Mesodermal cell (in vitro differentiated cells): ENCODE measurements around the gene ANKRD27.
A peak's percentile ranks its signal among the peaks of the same experiment; 100 is the strongest.
"Not testable (repeated sequence)": the region's sequence is repeated elsewhere in the genome, so short reads cannot be mapped to it uniquely, and the experiment has no call there.

Experiments
- H3K27ac ChIP-seq: 2 replicates; pipeline ENCODE4 v1.7.0; 2013; ENCODE audit warnings: mild to moderate bottlenecking, low read depth, low read length, moderate library complexity; ENCODE audit not compliant: severe bottlenecking
- H3K36me3 ChIP-seq: 2 replicates; pipeline ENCODE4 v1.7.1; 2013; ENCODE audit warnings: mild to moderate bottlenecking, low read length, moderate library complexity; ENCODE audit not compliant: control insufficient read depth, insufficient read depth
- H3K4me1 ChIP-seq: one replicate; pipeline ENCODE4 v1.7.1; 2013; ENCODE audit warnings: mild to moderate bottlenecking, low read length; ENCODE audit not compliant: insufficient read depth, control insufficient read depth, poor library complexity, severe bottlenecking
- H3K4me3 ChIP-seq: 2 replicates; pipeline ENCODE4 v1.7.0; 2013; ENCODE audit warnings: low read length, control low read depth, mild to moderate bottlenecking; ENCODE audit not compliant: insufficient read depth, poor library complexity, severe bottlenecking; ENCODE audit errors: extremely low read depth
- H3K9me3 ChIP-seq: 2 replicates; pipeline ENCODE4 v1.7.1; 2013; ENCODE audit warnings: mild to moderate bottlenecking, low read length, moderate library complexity; ENCODE audit not compliant: control insufficient read depth
- WGBS, 2 experiments: methylation state at CpG; one replicate each; pipeline ENCODE4 v1.1.5; 2013; ENCODE audit warnings: missing lambda C conversion rate in 2 of 2; ENCODE audit not compliant: insufficient coverage in 2 of 2; 5-methylcytosine and 5-hydroxymethylcytosine counted together

ANKRD27 gene

DNA sequence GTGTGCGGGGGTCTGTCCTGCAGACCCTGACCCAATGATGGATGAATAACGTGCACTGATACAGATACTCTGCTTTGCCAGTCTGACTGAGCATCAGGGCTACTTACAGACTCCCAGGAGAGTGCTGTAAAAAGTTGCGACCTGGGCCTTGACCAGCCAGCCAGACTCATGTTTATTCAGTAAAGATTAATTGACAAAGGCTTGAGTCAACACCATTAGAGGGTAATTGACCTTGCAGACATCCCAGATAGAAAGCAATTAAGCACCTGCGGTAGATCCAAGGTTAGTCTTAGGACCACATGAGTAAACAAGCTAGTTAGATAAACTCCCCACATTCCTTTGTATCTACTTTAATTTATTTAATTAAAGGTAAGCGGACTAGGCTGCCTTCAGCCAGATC, 27.0 kb upstream of the ANKRD27 start:
- peaks cover 13% of the 10 kb centered on the region for H3K9me3 ChIP-seq
- H3K36me3 ChIP-seq = peaks cover 24% of the 10 kb centered on the region
- 75 to 98% methylated on average over 2 to 4 of the region's 5 CpGs for WGBS, 2 experiments
- H3K4me1 ChIP-seq = no peaks in the 10 kb centered on the region
- no peak overlapping the region for H3K27ac ChIP-seq
- H3K4me3 ChIP-seq = no peak overlapping the region

DNA sequence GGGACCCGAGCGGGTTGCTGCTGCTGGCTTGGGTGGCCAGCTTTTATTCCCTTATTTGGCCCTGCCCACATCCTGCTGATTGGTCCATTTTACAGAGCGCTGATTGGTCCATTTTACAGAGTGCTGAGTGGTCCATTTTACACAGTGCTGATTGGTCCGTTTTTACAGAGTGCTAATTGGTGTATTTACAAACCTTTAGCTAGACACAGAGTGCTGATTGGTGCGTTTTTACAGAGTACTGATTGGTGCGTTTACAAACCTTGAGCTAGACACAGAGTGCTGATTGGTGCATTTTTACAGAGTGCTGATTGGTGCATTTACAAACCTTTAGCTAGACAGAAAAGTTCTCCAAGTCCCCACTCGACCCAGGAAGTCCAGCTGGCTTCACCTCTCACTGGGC, 25.1 kb upstream of the ANKRD27 start:
- 83 to 90% methylated on average over 6 to 7 of the region's 7 CpGs for WGBS, 2 experiments
- H3K27ac ChIP-seq, H3K4me3 ChIP-seq, H3K4me1 ChIP-seq: not testable (repeated sequence)
- Histone ChIP-seq H3K36me3 (peaks cover 21% of the 10 kb centered on the region), H3K9me3 (peaks cover 13% of the 10 kb centered on the region)

GRCh38 chr19:32696771-32697170, 21.8 kb upstream of the ANKRD27 start:
- not testable (repeated sequence) for H3K4me3 ChIP-seq, H3K27ac ChIP-seq, H3K36me3 ChIP-seq, H3K4me1 ChIP-seq
- H3K9me3 ChIP-seq = peaks cover 11% of the 10 kb centered on the region
- 82 to 92% methylated on average over 1 to 3 of the region's 3 CpGs for WGBS, 2 experiments

- H3K9me3 ChIP-seq = peaks cover 11% of the 10 kb centered on the region
- H3K27ac ChIP-seq, H3K36me3 ChIP-seq, H3K4me1 ChIP-seq, H3K4me3 ChIP-seq: not testable (repeated sequence)
- WGBS, 2 experiments = 86 to 92% methylated on average over 1 to 2 of the region's 6 CpGs
These were observed 20.5 kb upstream of the ANKRD27 start for GRCh38 chr19:32695506-32695905.

GRCh38 chr19:32694851-32695250, 19.9 kb upstream of the ANKRD27 start:
- 88% methylated on average over 2 of the region's 2 CpGs for WGBS, 2 experiments
- not testable (repeated sequence) for H3K4me3 ChIP-seq, H3K27ac ChIP-seq, H3K36me3 ChIP-seq, H3K4me1 ChIP-seq
- H3K9me3 ChIP-seq = peaks cover 11% of the 10 kb centered on the region

DNA sequence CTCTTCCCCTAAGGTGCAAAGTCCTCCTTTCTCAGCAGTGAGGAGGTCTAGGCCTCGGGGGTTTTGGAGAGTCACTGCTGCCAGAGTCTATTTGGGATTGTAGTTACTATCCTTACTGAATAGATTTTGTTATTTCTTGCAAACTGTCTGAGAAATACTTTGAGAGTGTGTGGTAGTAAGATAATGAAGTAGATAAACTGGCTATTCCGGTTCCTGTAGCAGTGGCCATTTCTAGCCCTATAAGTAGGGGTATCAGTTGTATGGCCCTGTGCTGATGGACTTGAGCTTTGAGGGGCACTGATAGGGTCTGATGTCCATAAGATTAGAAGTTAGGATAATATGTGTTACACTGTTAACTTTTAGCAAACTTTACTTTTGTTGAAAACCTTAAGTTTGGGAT, 19.3 kb upstream of the ANKRD27 start:
- peaks cover 11% of the 10 kb centered on the region for H3K9me3 ChIP-seq
- 93 to 100% methylated on average over 1 of the region's 2 CpGs for WGBS, 2 experiments
- H3K4me1 ChIP-seq, H3K27ac ChIP-seq, H3K36me3 ChIP-seq, H3K4me3 ChIP-seq: not testable (repeated sequence)

DNA sequence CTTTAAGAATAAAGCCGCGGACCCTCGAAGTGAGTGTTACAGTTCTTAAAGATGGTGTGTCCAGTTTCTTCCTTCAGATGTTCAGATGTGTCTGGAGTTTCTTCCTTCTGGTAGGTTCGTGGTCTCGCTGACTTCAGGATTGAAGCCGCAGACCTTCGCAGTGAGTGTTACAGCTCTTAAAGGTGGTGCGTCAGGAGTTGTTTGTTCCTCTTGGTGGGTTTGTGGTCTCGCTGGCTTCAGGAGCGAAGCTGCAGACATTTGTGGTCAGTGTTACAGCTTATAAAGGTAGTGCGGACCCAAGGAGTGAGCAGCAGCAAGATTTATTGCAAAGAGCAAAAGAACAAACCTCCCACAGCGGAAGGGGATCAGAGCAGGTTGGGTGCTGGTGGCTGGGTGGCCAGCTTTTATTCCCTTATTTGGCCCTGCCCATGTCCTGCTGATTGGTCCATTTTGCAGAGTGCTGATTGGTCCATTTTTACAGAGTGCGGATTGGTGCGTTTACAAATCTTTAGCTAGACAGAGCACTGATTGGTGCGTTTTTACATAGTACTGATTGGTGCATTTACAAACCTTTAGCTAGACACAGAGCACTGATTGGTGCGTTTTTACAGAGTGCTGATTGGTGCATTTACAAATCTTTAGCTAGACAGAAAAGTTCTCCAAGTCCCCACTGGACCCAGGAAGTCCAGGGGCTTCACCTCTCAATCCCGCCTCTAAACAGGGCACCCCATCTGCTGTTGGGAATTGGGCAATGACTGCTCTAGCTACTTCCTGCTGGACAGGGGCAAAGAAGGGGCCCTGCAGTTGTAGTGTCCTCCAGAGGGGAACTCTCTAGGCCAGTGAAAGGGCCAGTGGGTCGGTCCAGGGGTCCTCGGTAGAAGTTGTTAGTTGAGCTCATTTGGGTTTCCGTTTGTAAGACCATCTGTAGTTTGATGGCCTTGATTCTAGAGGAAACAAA, 18.4 kb upstream of the ANKRD27 start:
- not testable (repeated sequence) for H3K4me3 ChIP-seq, H3K36me3 ChIP-seq, H3K27ac ChIP-seq, H3K4me1 ChIP-seq
- H3K9me3 ChIP-seq = peaks cover 11% of the 10 kb centered on the region
- 89 to 90% methylated on average over 11 to 18 of the region's 20 CpGs for WGBS, 2 experiments

DNA sequence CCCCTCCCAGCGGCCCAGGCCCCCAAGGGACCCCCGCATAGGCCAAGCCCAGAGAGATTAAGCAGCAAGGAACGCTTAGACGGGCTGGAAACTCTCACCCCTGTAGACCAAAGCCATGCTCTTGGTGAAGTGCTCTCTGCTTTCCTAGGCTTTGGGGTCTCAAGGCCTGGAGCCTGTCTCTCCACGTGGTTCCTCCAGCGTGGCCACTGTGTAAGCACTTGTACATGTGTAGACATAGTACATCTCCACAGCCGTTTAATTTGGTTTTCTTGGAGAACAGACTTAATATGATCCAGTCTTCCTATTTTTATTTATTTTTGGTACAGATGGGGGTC, 17.7 kb upstream of the ANKRD27 start:
- H3K9me3 ChIP-seq = peaks cover 11% of the 10 kb centered on the region
- no peaks in the 10 kb centered on the region for H3K4me1 ChIP-seq
- H3K4me3 ChIP-seq = peak overlapping the region; percentile 44
- H3K27ac ChIP-seq = no peak overlapping the region
- 90 to 99% methylated on average over 6 to 7 of the region's 7 CpGs for WGBS, 2 experiments
- no peaks in the 10 kb centered on the region for H3K36me3 ChIP-seq

- Histone ChIP-seq H3K9me3 (peaks cover 11% of the 10 kb centered on the region), H3K36me3 (no peaks in the 10 kb centered on the region), H3K4me3 (peak overlapping the region; percentile 44), H3K4me1 (no peaks in the 10 kb centered on the region), H3K27ac (peak overlapping the region; percentile 16)
- 28 to 32% methylated on average over 70 to 91 of the region's 93 CpGs for WGBS, 2 experiments
These were observed 17.2 kb upstream of the ANKRD27 start for GRCh38 chr19:32691952-32692726.

DNA sequence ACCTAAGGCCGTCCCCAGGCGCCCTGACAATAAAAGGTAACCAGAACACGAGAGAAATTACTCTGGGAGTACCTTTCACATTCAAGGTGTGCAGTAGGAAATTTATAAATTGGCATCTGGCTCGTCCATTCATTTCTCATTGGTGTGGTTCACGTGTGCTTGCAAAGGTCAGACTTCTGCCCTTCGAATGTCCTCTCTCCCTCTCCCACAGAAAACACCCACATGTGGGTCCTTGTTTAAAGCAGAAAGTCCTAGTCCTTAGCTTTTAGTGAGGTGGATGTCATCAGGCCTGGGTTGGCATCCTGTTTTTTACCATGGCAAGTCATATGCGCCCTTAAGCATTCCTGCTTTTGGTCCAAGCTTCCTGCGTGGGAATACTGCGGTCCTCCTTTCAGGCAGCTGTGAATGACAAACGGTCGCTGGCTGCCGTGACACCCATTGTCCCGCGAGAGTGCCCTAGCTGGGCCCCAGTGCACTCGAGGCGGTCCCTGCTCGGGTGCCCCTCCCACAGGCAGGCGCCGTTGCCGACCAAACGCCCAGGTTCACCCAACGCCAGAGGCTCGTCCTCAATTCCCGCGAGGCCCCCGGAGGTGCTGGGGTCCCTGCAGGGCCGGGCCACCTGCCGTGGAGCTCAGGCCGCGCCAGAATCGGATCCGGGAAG, 16.4 kb upstream of the ANKRD27 start, which contains the start of gene NUDT19:
TSS of gene NUDT19 (plus strand) at position 531 of the 661 bp plus-strand sequence. CDS start 140 bp downstream, outside the sequence.
- WGBS, 2 experiments = 21 to 27% methylated on average over 21 to 29 of the region's 32 CpGs
- peak within 1 kb of the TSS; percentile 16 for H3K27ac ChIP-seq
- no peaks in the 10 kb centered on the region for H3K4me1 ChIP-seq
- H3K36me3 ChIP-seq = no peaks in the 10 kb centered on the region
- H3K4me3 ChIP-seq = peak within 1 kb of the TSS; percentile 44
- H3K9me3 ChIP-seq = peaks cover 11% of the 10 kb centered on the region
